ENCODE results near the gene SENP3.

The SENP3 gene

GRCh38 chr17:7561589-7562207, at the start of gene SENP3:
TSS of gene SENP3 (plus strand) at chr17:7561919. CDS start at chr17:7563077, 1,158 bp downstream.
- DNase-seq, result peak; percentile 94

- DNase-seq, result no peak
These were observed 49.6 kb upstream of the SENP3 start for GRCh38 chr17:7512105-7512504.

- DNase-seq, result no peak
These were observed 48.7 kb upstream of the SENP3 start for GRCh38 chr17:7512824-7513540.

GRCh38 chr17:7513850-7514419, 47.8 kb upstream of the SENP3 start:
- DNase-seq, result no peak

GRCh38 chr17:7515911-7516610, 45.7 kb upstream of the SENP3 start:
- no peak for DNase-seq

- peak; percentile 72 for DNase-seq
These were observed 38.7 kb upstream of the SENP3 start for GRCh38 chr17:7523033-7523432.

GRCh38 chr17:7528842-7529241, 32.9 kb upstream of the SENP3 start:
- DNase-seq, result no peak

- no peak for DNase-seq
These were observed 31.5 kb upstream of the SENP3 start for GRCh38 chr17:7530023-7530900.

- no peak for DNase-seq
These were observed 23.7 kb upstream of the SENP3 start for GRCh38 chr17:7538050-7538449.

- DNase-seq, result no peak
These were observed 22.7 kb upstream of the SENP3 start for GRCh38 chr17:7538891-7539545.

- no peak for DNase-seq
These were observed 20.6 kb upstream of the SENP3 start for GRCh38 chr17:7541074-7541621.

- DNase-seq, result no peak
These were observed 16.8 kb upstream of the SENP3 start for GRCh38 chr17:7544911-7545310.

- peak; percentile 64 for DNase-seq
These were observed 12.9 kb upstream of the SENP3 start, which contains the start of gene TNFSF12 for GRCh38 chr17:7548585-7549400. TSS of gene TNFSF12 (plus strand) at chr17:7549058. CDS start at chr17:7549154, 96 bp downstream.

GRCh38 chr17:7549401-7550055, 12.2 kb upstream of the SENP3 start:
- peak; percentile 53 for DNase-seq

GRCh38 chr17:7550344-7550743, 11.4 kb upstream of the SENP3 start:
- DNase-seq, result no peak

- DNase-seq, result no peak
These were observed 10.3 kb upstream of the SENP3 start for GRCh38 chr17:7551396-7551795.

- DNase-seq, result peak; percentile 65
These were observed 9.1 kb upstream of the SENP3 start for GRCh38 chr17:7552621-7553051.

- DNase-seq, result no peak
These were observed 8.4 kb upstream of the SENP3 start for GRCh38 chr17:7553356-7553755.

- DNase-seq, result no peak
These were observed 6.3 kb upstream of the SENP3 start for GRCh38 chr17:7555320-7555948.

- DNase-seq, result no peak
These were observed 5.1 kb upstream of the SENP3 start for GRCh38 chr17:7556627-7557026.

Data from CD4-positive, alpha-beta T cell treated with Interleukin-17A for 1 hour (primary cell).